Right hindlimb (tissue), 1 donor: ENCODE results near the gene EBF3.

Experiments used
- DNase-seq: peaks from one replicate; pipeline ENCODE4 v3.0.0-alpha.2; 2018

The EBF3 gene

GRCh38 chr10:129942936-129943715, 20.9 kb downstream of the EBF3 start:
- DNase-seq: peak; percentile 67

DNA sequence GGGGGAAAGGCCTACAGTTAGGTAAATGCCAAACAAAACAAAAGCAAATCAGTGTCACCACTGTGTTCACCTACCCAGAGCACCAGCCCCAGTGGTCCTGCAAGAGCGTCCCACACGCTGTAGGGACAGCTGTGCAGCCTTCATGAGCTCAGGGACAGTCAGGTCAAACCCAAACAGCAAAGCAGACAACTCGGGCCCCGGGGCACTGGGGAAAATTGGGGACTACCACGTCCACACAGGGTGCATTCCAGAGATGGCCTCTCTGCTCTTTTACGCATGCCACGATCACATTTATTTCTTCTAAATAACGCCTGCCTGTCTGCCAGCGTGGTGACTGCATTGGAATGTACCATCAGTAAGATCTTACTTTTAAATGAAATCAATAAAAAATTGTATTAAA, 21.7 kb downstream of the EBF3 start:
- DNase-seq: no peak

DNA sequence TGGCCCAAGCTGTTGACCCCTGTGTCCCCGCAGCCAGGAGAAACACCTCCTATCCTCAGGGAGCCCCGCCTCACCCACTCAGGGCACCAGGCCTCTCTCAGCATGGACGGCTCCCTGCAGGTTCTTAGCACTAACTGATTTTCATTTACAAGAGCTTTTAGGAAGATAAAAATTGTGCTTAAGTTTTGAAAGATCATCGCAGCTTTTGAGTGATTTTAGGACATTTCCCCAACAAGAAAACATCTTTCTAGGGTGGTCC, 22.1 kb downstream of the EBF3 start:
- DNase-seq: no peak

GRCh38 chr10:129941199-129942018, 22.7 kb downstream of the EBF3 start:
- DNase-seq: no peak

- no peak for DNase-seq
Observed at GRCh38 chr10:129940617-129941198, 23.4 kb downstream of the EBF3 start.

DNA sequence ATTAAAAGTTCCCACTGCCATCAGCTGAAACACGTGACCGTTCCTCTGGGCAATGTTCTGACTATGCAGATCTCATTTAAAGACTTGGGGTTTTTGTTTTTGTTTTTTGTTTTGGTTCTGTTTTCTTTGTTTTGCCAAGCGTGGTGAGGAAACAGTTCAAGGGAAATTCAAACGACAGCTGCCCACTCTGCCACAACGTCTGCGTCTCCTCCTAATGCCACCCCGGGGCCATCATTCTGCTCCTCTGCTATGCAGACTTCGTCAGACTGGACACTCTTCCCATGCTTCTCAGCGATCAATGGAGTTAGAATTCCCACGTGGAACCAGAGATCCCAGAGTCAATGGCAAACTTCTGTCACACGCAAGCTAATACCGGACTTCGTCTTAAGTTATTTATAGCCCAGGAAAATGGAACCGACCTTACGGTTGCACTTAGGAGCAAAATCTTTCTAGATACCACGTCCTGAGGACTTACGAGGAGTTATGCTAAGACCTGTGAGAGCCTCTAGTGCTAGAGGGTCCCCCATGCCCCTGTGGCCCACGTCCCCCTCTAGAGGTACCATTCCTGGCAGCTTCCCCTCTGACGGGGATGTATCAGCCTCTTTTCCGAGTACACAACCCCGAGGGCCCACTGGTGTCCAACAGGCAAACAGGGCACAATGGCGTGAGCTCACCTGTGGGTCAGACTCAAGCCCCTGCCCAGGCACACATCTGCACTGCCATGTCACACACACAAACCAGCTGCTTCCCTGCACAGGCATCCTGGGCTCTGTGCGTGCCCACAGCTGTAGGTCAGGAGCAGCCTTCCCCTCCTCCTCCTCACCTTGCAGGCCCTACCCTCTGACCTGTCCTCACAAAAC, 24.4 kb downstream of the EBF3 start:
- no peak for DNase-seq

DNA sequence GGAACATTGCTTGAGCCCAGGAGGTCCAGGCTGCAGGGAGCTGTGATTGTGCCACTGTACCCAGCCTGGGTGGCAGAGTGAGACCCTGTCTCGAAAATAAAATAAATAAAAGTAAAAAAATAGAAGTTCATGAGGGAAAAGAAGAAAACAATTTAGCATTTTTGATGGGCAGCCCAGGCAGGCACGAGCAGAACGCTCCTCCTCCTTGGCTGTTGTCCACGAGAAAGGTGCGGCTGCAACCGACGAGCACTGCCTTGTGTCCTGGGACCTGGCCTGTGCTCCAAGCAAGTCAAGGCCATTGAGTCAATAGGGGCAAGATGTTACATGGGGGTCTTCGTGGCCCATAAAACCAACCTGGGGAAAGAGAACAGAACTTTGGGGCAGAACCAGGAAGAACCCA, 25.6 kb downstream of the EBF3 start:
- DNase-seq: no peak

- no peak for DNase-seq
Observed at GRCh38 chr10:129937351-129937751, 26.7 kb downstream of the EBF3 start.

GRCh38 chr10:129936923-129937300, 27.2 kb downstream of the EBF3 start:
- DNase-seq: no peak

GRCh38 chr10:129936266-129936922, 27.7 kb downstream of the EBF3 start:
- DNase-seq: no peak

DNA sequence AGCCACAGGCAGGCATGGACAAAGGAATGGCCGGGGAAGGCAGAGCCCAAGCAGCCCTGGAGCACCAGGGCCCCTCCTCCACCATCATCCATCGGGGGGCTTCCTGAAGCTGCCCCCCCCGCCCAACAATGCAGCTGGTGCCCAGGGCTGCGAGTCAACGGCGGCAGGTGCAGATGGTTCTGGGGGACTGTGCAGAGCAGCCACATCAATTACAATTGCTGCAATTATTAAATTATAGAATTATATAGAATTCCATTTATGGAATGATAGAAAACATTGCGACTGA, 28.3 kb downstream of the EBF3 start:
- no peak for DNase-seq

- DNase-seq: no peak
Observed at GRCh38 chr10:129935102-129935866, 28.8 kb downstream of the EBF3 start.

DNA sequence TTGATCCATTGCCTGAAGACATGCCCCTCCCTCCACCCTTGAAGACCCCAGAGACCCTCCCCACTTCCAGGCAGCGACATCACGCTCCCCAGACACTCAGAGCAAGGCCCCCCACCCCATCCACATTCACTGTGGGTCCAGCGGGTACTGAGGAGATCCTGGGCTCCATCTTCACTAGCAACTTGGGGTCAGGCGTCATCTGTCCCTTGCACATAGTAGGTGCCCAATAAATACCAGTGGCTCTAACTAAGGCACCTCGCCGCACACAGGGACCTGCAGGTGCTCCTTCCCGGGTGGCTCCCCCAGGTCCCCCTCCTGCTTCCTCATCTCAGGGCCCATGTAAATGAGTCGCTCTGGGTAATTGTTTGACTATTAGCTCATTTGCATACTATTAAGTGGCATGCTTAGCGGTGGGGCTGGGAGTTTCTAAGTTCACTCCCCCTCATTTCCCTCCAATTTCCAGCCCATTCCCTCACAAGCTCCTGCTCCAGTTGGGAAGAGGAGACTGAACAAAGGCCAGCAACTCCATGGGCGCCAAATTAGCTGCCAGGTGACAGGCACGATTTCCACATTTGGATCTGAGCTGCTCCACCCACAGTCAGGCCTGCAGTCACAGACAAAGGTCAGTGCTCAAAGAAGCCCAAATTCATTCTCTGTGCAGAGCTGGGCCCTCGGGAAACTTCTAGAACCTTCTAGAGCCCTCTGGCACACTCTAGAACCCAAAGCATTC, 29.7 kb downstream of the EBF3 start:
- no peak for DNase-seq

DNA sequence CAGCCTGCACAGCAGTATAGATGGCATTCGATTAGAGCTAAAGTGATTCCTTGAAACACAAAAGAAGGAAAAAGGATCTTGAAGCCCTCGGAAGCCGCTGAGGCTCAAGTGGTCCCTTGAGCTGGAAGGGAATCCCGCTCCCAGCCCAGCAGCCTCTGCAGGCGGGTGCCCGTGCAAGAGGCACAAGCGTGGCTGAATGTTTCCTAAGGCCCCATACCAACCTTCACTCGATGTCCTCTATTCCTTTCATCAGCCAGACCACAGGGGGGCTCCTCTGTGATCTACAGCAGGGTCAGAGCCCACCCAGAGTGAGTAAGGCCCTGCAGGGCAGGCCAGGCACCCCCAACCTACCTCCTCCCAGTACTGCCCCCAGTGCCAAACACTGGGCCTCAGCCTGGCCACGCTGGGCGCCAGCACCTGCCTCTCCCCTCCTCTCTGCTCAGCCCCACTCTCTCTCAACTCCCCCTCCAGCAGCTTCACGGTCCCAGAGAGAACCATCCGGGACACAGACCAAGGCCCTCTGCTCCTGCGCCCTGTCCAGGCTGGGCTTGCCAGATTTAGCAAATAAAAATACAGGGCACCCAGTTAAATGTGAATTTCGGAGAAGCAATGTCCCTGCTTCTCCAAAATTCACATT, 30.5 kb downstream of the EBF3 start:
- no peak for DNase-seq

DNA sequence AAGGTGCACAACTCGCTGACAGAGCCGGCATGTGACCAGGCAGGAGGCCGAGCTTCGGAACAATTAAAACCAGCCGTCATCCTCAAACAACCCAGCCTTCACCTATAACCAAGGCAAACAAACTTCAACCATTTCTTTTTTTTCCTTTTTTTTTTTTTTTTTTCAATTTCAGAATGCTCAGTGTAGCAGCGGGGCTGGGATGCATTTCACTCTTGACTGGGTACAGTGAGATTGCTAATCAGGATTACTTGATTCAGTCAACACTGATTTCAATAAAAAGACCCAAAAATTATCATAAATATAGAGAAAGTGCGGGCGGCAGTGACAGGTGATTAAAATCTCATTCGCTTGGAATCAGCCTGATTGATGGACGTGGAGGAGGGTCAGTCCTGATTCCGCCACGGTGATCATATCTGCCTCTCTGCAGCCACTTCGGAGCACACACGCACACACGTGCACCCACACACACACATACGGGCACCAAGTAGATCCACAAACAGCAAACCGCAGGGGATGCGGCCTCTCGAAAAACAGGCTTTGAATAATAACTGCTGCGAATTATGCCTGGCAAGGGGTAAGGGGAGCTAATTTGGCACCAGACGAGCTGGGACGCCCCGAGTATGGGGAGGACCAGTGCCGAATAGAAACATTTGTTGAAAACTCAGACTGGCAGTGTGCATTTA, 31.2 kb downstream of the EBF3 start:
- no peak for DNase-seq

DNA sequence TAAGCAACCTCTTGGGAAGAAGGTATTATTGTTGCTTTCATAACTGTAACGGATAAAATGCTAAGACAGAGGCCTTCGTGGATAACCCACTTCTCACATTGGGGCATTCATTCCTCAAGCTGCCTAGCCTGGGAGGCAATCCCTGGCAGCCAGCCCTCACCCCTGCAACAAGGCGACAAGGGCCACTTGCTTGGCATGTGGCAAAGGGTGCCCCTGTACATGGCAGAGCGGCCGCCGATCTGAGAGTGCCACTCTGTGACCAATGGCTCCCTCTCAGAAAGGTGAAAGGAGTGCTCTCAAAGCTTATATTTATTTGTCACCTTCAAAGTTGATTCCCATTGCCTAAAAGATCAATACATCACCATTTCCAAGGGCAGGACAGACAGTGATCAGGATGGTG, 31.9 kb downstream of the EBF3 start:
- DNase-seq: no peak

DNA sequence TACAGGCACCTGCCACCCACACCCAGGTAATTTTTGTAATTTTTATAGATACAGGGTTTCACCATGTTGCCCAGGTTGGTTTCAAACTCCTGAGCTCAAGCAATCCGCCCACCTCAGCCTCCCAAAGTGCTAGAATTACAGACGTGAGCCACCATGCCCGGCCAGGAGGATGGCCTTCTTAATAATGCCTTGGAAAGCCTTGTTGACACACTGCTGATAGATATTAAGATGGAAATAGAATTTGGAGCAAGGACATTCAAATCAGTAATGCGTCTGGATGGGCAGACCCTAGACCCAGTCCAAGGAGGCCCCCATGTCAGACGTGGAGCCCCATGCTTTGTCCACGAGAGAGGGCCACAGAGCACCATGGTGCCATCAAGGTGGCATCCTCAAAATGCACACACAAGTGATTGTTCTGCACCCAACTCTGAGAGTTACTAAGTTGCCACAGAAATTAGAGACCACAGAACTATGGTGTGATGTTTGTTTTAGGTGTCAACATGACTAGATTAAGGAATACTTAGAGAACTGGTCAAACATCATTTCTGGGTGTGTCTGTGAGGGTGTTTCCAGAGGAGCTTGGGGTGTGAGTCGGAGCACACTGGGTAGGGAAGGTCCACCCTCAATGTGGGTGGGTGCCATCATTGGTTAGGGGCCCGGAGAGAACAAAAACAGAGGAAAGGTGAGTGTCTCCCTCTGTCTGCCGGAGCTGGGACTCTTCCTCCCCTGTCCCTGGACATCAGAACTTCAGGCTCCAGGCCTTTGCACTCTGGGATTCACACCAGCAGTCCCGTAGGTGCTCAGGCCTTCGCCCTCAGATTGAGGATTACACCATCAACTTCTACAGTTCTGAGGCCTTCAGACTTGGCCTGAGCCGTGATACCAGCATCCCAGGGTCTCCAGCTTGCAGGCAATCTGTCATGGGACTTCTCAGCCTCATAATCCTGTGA, 34.5 kb downstream of the EBF3 start:
- no peak for DNase-seq

DNA sequence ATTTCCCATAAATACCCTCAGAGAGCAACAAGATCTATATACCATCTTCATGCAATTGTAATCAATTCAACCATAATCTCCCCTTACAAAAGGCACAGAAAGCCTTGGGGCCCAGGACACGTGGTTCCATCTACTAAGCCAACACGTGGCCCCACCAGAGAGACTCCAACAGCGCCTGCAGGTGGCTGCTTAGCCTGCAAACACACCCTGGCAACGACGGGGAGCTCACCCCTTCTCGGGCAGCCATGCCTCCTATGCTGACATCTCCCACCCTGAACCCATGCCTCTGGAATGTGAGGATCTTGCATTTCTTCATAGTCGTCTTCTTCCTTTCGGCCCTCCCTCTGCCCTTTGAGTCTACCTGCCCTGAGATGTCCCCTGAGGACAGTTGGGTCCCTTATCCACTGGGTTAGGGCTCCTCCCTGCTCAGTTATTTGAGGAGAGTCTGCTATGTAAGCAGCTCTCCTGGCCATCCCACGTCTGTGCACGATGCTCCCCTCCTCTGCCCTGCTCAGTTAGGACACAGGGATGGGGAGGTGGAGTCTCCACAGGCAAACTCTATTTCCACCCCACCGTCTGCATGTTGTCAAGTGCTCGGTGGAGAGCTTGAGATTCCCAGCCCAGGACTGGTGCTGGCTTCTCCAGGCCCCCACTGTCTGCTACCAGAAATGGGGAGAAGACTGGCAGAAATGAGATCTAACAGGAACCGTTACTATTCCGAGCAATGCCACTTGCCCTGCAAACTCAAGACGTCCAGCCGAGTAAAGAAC, 36.5 kb downstream of the EBF3 start:
- no peak for DNase-seq
